Subcutaneous adipose tissue (tissue), 4 donors: ENCODE results near the gene NR4A1. TPM values are rescaled to one million over a fixed set of nuclear protein-coding genes. Genes with fewer than 3 reads are reported as not detected.

ENCODE experiments used
- total RNA-seq, 4 donors: library from RNA; depleted of rRNA; stranded (reverse); fragments of >200 nt; gene quantifications; one replicate each; pipeline ENCODE4 v1.1.0, GENCODE V29; 2016
- TF ChIP-seq, protein P1 (sequence below): fragments of 450-650 bp; IDR thresholded peaks from one replicate; pipeline ENCODE4 v1.5.1; 2016; ENCODE audit warnings: low read depth, mild to moderate bottlenecking, control low read depth, antibody characterized with exemption, moderate library complexity

The NR4A1 gene
- total RNA-seq = 10 to 100 TPM; 20.1 to 84.6 (median 40.3) TPM

- TF ChIP-seq, protein P1, sequence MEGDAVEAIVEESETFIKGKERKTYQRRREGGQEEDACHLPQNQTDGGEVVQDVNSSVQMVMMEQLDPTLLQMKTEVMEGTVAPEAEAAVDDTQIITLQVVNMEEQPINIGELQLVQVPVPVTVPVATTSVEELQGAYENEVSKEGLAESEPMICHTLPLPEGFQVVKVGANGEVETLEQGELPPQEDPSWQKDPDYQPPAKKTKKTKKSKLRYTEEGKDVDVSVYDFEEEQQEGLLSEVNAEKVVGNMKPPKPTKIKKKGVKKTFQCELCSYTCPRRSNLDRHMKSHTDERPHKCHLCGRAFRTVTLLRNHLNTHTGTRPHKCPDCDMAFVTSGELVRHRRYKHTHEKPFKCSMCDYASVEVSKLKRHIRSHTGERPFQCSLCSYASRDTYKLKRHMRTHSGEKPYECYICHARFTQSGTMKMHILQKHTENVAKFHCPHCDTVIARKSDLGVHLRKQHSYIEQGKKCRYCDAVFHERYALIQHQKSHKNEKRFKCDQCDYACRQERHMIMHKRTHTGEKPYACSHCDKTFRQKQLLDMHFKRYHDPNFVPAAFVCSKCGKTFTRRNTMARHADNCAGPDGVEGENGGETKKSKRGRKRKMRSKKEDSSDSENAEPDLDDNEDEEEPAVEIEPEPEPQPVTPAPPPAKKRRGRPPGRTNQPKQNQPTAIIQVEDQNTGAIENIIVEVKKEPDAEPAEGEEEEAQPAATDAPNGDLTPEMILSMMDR = no peak
Measured at GRCh38 chr12:52050758-52051541, at the start of gene NR4A1. Gene NR4A1 (plus strand): TSS chr12:52051442. CDS start chr12:52054329, 2,887 bp downstream.

GRCh38 chr12:52003016-52003550, 48.2 kb upstream of the NR4A1 start:
- TF ChIP-seq, protein P1 = no peak

- TF ChIP-seq, protein P1 = no peak
Measured at GRCh38 chr12:52003591-52003990, 47.7 kb upstream of the NR4A1 start.

DNA sequence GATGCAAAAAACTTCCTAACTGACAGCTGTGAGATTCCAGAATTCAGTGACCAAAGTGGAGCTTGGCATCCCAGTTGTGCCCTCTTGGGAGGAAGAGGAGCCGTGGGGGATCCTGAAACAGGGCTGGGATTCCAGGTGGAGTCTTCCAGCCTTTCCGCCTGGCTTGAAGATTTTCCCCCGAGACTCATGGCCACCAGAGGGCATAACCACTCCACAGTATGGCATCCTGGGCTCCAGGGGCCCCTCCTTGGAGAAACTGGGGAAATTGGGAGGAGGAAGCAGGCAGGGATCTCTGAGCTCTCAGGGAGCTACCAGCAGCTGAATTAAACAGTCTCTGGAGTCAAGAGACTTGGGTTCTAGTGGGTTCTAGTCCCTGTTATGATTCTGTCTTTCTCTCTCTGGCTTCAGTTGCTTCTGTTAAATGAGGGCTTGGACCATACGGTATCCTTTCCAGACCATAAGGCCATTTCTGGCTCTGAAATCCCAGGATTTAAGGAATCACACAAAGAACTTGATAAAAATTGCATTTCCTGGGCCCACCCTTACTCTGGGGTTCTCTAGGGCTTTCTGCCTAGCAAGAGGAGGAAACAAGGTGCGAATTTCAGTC, 47.1 kb upstream of the NR4A1 start:
- TF ChIP-seq, protein P1 = no peak

GRCh38 chr12:52005218-52005902, 45.9 kb upstream of the NR4A1 start:
- TF ChIP-seq, protein P1 = no peak

DNA sequence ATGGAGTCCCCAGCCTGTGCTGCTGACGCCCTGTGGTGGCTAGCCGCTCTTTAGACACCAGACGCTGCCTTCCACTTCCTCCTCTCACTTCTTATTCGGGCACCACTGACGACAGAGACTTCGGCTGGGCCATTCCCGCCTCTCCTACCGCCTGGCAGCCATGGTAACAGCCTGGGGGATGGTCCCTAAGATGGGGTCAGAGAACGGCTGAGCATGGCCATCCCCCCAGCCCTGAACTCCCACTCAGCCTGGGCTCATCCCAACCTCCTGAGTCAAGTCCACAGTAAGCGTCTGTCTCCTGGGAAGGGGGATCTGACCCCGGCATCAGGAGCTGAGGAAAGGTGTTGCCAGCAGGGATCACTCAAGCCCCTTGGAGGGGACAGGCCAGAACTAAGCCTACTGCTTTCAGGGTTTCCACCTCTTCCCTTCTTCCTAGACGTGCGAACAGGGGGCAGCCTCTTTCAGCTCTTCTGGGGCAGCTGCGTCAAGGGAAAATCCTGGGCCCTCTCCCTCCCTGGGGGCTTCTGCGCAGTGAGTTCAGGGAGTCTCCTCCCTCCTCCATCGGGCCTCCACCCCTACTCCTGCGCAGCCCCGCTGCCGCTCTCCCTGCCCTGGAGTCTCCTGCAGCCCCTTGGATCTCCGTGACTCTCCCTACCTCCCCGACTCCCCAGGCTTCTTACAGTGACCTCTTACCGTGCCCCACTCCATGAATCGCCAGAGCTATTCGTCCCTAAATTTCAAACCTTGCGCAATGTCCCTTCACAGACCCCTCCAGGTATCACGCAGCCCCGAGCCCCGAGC, 45.1 kb upstream of the NR4A1 start:
- TF ChIP-seq, protein P1 = no peak
